ENCODE measurements around the gene BTRC. TPM values are rescaled to one million over a fixed set of nuclear protein-coding genes. Genes with fewer than 3 reads are reported as not detected.

BTRC gene
- total RNA-seq, 1 donor from 2014 or later = 14.2 TPM

DNA sequence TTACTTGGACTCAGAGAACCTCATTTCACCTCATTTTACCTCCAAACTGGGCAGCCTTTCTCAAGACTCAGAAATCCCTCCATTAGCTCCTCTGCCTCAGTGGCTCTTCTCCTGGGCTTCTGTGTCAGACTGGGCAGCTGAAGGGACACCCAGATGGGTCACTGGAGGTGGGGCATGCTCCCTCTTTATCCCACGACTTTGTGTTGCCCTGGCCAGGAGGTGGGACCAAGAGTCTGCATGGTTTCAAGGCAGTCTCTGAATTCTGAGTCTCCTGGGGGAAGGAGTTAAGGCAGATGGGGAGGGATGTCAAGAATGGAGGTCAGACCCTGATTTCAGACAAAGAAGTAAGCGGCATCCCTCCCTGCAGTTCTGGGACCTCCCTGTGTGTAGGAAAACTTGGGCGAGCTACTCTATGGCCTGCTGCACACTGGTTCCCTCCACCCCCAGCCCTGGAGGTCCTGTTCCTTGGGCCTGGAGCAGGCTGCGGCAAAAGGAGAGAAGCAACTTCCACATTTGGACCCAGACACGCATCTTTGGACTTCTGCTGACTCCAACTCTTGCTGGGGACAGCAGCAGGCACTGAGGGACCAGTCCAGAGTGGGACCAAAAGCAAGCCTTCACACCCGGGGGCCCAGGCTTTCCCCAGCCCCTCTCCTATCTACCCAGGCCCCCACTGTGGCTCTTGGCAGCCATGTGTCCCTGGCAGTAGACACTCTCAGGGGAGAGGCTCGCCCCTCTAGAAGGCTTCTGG lies 223.3 kb downstream of the BTRC start:
- H3K4me3 ChIP-seq (ENCODE audit: low read depth, low read length) = no peak overlapping the region
- TF ChIP-seq, protein P1, sequence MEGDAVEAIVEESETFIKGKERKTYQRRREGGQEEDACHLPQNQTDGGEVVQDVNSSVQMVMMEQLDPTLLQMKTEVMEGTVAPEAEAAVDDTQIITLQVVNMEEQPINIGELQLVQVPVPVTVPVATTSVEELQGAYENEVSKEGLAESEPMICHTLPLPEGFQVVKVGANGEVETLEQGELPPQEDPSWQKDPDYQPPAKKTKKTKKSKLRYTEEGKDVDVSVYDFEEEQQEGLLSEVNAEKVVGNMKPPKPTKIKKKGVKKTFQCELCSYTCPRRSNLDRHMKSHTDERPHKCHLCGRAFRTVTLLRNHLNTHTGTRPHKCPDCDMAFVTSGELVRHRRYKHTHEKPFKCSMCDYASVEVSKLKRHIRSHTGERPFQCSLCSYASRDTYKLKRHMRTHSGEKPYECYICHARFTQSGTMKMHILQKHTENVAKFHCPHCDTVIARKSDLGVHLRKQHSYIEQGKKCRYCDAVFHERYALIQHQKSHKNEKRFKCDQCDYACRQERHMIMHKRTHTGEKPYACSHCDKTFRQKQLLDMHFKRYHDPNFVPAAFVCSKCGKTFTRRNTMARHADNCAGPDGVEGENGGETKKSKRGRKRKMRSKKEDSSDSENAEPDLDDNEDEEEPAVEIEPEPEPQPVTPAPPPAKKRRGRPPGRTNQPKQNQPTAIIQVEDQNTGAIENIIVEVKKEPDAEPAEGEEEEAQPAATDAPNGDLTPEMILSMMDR (conservative IDR thresholded peaks at IDR 0.05; ENCODE audit: low read depth, low read length) = no peak
- no peak for DNase-seq (ENCODE audit: low read depth)

DNA sequence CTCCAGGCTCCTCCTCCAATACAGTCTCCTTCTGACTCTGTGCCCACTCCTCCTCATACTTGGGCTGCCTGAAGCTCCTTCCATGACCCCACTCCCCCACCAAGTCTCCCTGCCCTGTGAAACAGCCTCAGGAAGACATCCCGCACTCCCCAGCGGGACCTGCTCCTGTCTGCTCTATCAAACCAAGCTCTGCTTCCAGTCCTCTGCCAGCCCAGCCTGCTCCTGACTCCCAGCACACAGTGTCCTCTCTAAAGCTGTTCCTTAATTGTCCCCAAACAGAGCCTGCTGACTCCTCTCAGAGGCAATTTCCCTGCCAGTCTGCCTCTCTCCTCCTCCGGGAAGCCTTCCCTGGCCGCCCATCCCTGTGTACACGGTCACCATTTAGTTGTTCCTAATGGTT lies 224.2 kb downstream of the BTRC start:
- TF ChIP-seq, protein P1 (conservative IDR thresholded peaks at IDR 0.05; ENCODE audit: low read depth, low read length) = no peak
- no peak overlapping the region for H3K4me3 ChIP-seq (ENCODE audit: low read depth, low read length)
- no peak for DNase-seq (ENCODE audit: low read depth)

DNA sequence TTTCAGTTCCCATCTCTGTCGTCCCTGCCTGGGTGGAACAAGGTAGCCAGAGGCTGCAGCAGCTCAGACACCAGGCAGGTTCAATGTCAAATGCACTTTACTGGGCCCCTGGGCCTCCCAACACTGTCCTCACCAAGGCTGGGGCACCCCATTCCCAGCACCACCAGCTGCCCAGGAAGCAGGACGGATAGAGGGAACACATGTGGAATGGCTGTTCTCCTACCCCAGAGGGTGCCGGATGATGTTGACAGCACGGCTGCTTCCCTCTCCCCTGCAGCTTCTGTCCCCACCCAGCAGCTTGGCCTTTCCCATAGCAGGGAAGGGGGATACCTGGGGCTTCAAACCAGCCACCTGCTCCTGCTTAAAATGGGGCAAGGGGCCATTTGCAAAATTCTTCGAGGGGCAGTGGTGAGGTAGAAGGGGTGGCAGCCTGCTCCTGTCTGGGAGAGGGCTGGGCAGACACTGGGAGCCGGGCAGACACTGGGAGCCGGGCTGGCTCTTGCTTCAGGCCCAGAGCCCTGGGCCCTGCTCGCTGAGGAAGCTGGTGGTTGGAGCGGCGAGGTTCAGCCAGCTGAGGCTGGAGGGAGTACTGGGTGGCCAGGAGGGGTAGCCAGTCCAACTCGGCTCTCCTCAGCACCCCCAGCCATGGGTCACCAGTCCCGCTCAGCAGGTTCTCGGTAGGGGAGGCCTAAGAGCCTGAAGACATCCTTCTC lies 225.0 kb downstream of the BTRC start:
- DNase-seq (ENCODE audit: low read depth) = no peak
- TF ChIP-seq, protein P1 (conservative IDR thresholded peaks at IDR 0.05; ENCODE audit: low read depth, low read length) = no peak
- H3K4me3 ChIP-seq (ENCODE audit: low read depth, low read length) = no peak overlapping the region

DNA sequence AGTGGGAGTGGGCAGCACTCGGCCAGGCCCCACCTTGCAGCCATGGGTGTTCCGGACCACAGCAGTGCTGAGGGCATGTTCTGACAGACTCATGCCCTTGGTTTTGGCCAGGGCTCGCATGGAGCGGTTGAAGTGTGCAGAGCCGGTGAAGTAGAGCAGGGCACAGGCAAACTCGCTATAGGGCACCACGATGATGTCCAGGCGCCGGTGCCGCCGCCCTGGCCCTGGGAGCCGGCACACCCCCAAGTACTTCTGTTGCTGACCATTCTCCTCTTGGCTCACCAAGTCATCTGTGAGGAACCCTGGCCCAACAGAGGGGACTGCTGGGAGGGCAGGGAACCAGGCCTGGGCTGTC lies 225.5 kb downstream of the BTRC start:
- H3K4me3 ChIP-seq (ENCODE audit: low read depth, low read length) = no peak overlapping the region
- TF ChIP-seq, protein P1 (conservative IDR thresholded peaks at IDR 0.05; ENCODE audit: low read depth, low read length) = no peak
- no peak for DNase-seq (ENCODE audit: low read depth)

DNA sequence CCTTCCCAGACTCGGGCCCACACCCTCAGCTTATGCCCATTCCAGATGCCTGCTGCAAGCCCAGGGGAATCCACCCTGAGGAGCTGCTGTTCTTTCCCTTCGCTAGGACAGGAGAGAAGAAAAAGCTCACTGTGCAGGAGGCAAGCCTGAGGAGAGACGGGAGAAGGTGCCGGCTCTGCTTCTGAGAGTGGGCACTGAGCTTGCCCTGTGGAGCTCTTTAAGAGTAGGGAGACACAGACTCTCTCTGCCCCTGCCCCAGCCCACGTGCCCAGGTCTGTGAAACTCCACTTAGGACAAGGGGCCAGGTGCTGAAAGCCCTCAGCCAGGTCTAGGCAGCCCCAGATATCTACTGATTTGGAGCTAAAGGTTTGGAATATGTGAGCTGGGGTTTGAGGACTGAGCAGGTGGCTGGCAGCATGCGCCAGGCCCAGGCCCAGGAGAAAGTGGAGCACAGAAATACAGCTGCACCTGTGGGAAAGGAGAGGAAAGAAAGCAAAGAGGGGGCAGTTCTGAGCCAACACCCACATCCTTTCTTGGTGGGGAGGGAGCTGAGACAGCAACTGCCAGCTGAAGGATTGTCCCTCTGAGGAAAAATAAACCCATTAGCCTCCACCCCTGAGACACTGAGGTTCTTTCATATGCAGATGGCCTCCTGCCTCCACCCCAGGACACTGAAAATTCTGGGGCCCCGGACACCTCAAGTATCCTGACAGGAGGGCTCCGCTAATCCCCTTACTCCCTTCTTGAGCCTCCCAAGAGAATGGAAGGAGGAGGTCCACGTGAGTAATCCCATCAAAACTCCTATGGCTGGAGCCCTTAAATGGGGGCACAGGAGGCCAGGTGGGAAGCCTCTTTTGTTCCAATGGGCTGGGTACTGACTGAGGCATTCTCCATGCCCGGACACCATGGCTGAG lies 226.8 kb downstream of the BTRC start:
- H3K4me3 ChIP-seq (ENCODE audit: low read depth, low read length) = no peak overlapping the region
- TF ChIP-seq, protein P1 (conservative IDR thresholded peaks at IDR 0.05; ENCODE audit: low read depth, low read length) = no peak
- DNase-seq (ENCODE audit: low read depth) = no peak

DNA sequence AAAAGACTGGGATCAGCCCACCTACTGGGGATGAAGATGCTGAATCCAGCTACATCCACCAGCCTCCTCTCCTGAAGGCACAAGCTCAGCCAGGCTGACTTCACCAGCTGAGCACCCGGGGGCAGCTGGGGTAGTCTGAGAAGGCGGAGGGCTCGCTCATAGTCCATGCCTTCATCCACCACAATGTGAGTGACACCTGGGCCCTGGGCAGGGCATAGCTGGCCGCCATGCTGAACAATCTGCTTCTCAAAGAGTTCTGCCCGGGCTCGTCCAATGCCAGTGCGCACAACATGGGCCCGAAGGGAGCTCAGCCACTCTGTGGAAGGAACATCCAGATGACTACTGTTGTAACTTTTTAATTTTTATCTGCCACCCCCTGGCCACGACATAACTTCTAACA lies 231.9 kb downstream of the BTRC start:
- TF ChIP-seq, protein P1 (conservative IDR thresholded peaks at IDR 0.05; ENCODE audit: low read depth, low read length) = no peak
- no peak overlapping the region for H3K4me3 ChIP-seq (ENCODE audit: low read depth, low read length)
- no peak for DNase-seq (ENCODE audit: low read depth)

All from epithelial cell of proximal tubule (primary cell).